ENCODE measurements around the gene RIC1. TPM values are rescaled to one million over a fixed set of nuclear protein-coding genes. Genes with fewer than 3 reads are reported as not detected.

Gene RIC1
- polyA plus RNA-seq, 1 donor = 19.4 TPM

DNA sequence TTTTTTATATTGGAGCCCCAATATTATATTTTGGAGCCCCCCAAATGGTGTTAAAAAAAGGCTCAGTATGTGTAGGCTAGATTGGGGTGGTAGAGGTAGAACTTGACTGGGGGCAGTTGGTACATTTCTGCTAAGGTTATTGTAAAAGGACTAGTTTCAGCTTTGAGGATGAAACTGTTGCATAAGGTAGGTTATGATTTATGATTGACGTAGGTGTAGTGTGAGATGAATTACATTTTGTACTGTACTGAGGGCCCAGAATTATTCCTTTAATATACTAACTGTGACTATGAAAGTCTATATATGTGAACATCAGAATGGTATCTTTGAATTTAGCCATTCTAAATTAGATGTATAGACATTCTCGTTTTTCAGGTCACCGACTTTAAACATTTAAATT, 3.6 kb downstream of the RIC1 start:
- Histone ChIP-seq H3K4me3 (ENCODE audit: low read length) (no peak overlapping the region), H3K27ac (ENCODE audit: low read length) (peak overlapping the region; percentile 61), H3K9me3 (ENCODE audit: control insufficient read depth, low read depth, low read length) (peaks cover 3% of the 10 kb centered on the region), H3K4me1 (ENCODE audit: control insufficient read depth, insufficient read depth, low read length) (peaks cover 16% of the 10 kb centered on the region), H3K36me3 (ENCODE audit: control insufficient read depth, insufficient read depth, low read length) (no peaks in the 10 kb centered on the region), H3K27me3 (ENCODE audit: control insufficient read depth, insufficient read depth, low read length) (no peaks in the 10 kb centered on the region)
- WGBS (ENCODE audit: insufficient coverage, low lambda C conversion rate) = 100% methylated on average over 2 of the region's 3 CpGs
- DNase-seq = peak in 1 of 2 donors; percentile 45

DNA sequence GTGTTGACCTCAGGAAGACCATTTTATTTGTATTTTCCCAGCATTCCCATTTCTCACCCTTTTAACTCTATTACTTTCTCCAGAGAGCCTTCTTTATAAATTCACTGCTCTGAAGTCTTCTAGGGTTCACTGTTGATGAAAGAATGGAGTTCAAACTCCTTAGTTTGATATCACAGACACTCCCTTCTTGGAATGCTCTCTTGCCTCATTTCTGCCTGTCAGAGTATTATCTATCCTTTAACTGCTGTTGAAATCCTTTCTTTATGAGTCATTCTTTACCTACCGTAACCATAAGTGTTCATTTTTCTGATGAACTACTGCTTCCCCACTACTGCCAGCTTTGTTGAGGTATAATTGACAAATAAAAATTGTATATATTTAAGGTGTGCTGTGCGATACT, 4.3 kb downstream of the RIC1 start:
- WGBS (ENCODE audit: insufficient coverage, low lambda C conversion rate) = no CpG with 5 or more reads among the region's 2 CpGs
- Histone ChIP-seq H3K27ac (ENCODE audit: low read length) (peak overlapping the region; percentile 61), H3K9me3 (ENCODE audit: control insufficient read depth, low read depth, low read length) (peaks cover 3% of the 10 kb centered on the region), H3K27me3 (ENCODE audit: control insufficient read depth, insufficient read depth, low read length) (no peaks in the 10 kb centered on the region), H3K36me3 (ENCODE audit: control insufficient read depth, insufficient read depth, low read length) (no peaks in the 10 kb centered on the region), H3K4me3 (ENCODE audit: low read length) (no peak overlapping the region), H3K4me1 (ENCODE audit: control insufficient read depth, insufficient read depth, low read length) (peaks cover 16% of the 10 kb centered on the region)
- DNase-seq = peak; percentile 75 to 85

DNA sequence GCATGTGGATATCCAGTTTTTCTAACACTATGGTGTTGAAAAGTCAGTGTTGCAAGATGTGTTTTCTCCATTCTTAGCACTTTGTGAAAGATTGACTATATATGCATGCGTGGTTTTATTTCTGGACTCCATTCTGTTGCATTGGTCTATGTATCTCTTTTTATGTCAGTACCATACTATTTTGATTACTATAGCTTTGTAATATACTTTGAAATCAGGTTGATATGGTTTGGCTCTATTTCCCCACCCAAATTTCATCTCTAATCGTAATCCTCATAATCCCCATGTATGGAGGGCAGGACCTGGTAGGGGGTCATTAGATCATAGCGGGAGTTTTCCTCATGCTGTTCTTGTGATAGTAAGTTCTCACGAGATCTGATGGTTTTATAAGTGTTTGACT, 6.5 kb downstream of the RIC1 start:
- H3K4me1 ChIP-seq (ENCODE audit: control insufficient read depth, insufficient read depth, low read length) = peaks cover 16% of the 10 kb centered on the region
- H3K4me3 ChIP-seq (ENCODE audit: low read length) = no peak overlapping the region
- H3K36me3 ChIP-seq (ENCODE audit: control insufficient read depth, insufficient read depth, low read length) = no peaks in the 10 kb centered on the region
- no peak for DNase-seq
- no peak overlapping the region for H3K27ac ChIP-seq (ENCODE audit: low read length)
- WGBS (ENCODE audit: insufficient coverage, low lambda C conversion rate) = 40% methylated on average over 1 of the region's 4 CpGs
- H3K27me3 ChIP-seq (ENCODE audit: control insufficient read depth, insufficient read depth, low read length) = no peaks in the 10 kb centered on the region
- peaks cover 10% of the 10 kb centered on the region for H3K9me3 ChIP-seq (ENCODE audit: control insufficient read depth, low read depth, low read length)

GRCh38 chr9:5639816-5640215, 10.9 kb downstream of the RIC1 start:
- Histone ChIP-seq H3K9me3 (ENCODE audit: control insufficient read depth, low read depth, low read length) (peaks cover 12% of the 10 kb centered on the region), H3K4me3 (ENCODE audit: low read length) (no peak overlapping the region), H3K36me3 (ENCODE audit: control insufficient read depth, insufficient read depth, low read length) (no peaks in the 10 kb centered on the region), H3K27me3 (ENCODE audit: control insufficient read depth, insufficient read depth, low read length) (no peaks in the 10 kb centered on the region), H3K4me1 (ENCODE audit: control insufficient read depth, insufficient read depth, low read length) (no peaks in the 10 kb centered on the region), H3K27ac (ENCODE audit: low read length) (no peak overlapping the region)
- no peak for DNase-seq
- WGBS (ENCODE audit: insufficient coverage, low lambda C conversion rate) = 100% methylated on average over 1 of the region's 1 CpG

GRCh38 chr9:5642170-5642569, 13.3 kb downstream of the RIC1 start:
- Histone ChIP-seq H3K27ac (ENCODE audit: low read length) (no peak overlapping the region), H3K27me3 (ENCODE audit: control insufficient read depth, insufficient read depth, low read length) (no peaks in the 10 kb centered on the region), H3K4me3 (ENCODE audit: low read length) (no peak overlapping the region), H3K36me3 (ENCODE audit: control insufficient read depth, insufficient read depth, low read length) (no peaks in the 10 kb centered on the region), H3K4me1 (ENCODE audit: control insufficient read depth, insufficient read depth, low read length) (no peaks in the 10 kb centered on the region), H3K9me3 (ENCODE audit: control insufficient read depth, low read depth, low read length) (peaks cover 9% of the 10 kb centered on the region)
- no CpG with 5 or more reads among the region's 2 CpGs for WGBS (ENCODE audit: insufficient coverage, low lambda C conversion rate)
- no peak for DNase-seq

- H3K27ac ChIP-seq (ENCODE audit: low read length) = no peak overlapping the region
- DNase-seq = no peak
- H3K9me3 ChIP-seq (ENCODE audit: control insufficient read depth, low read depth, low read length) = peaks cover 16% of the 10 kb centered on the region
- H3K27me3 ChIP-seq (ENCODE audit: control insufficient read depth, insufficient read depth, low read length) = no peaks in the 10 kb centered on the region
- H3K36me3 ChIP-seq (ENCODE audit: control insufficient read depth, insufficient read depth, low read length) = no peaks in the 10 kb centered on the region
- no peaks in the 10 kb centered on the region for H3K4me1 ChIP-seq (ENCODE audit: control insufficient read depth, insufficient read depth, low read length)
- H3K4me3 ChIP-seq (ENCODE audit: low read length) = no peak overlapping the region
These were observed 14.2 kb downstream of the RIC1 start for GRCh38 chr9:5643005-5643624.

DNA sequence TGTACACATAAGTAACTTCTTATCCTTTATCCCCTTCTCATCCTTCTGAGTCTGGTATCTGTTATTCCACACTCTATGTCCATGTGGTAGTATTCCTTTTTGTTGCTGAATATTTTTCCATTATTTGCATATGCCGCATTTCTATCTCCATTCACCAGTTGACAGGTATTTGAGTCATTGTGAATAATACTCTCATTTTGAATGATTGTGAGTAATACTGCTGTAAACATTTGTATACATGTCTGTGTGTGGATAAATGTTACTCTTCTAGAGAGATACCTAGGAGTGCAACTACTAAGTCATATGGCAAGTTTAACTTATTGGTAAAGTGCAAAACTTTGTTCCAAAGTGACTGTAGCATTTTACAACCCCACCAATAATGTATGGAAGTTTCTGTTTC, 15.6 kb downstream of the RIC1 start:
- no peaks in the 10 kb centered on the region for H3K27me3 ChIP-seq (ENCODE audit: control insufficient read depth, insufficient read depth, low read length)
- peaks cover 28% of the 10 kb centered on the region for H3K9me3 ChIP-seq (ENCODE audit: control insufficient read depth, low read depth, low read length)
- WGBS (ENCODE audit: insufficient coverage, low lambda C conversion rate) = 100% methylated on average over 1 of the region's 1 CpG
- H3K36me3 ChIP-seq (ENCODE audit: control insufficient read depth, insufficient read depth, low read length) = no peaks in the 10 kb centered on the region
- no peak overlapping the region for H3K4me3 ChIP-seq (ENCODE audit: low read length)
- H3K4me1 ChIP-seq (ENCODE audit: control insufficient read depth, insufficient read depth, low read length) = no peaks in the 10 kb centered on the region
- no peak overlapping the region for H3K27ac ChIP-seq (ENCODE audit: low read length)
- DNase-seq = no peak

GRCh38 chr9:5646116-5646515, 17.2 kb downstream of the RIC1 start:
- no peak overlapping the region for H3K27ac ChIP-seq (ENCODE audit: low read length)
- peaks cover 27% of the 10 kb centered on the region for H3K9me3 ChIP-seq (ENCODE audit: control insufficient read depth, low read depth, low read length)
- no peaks in the 10 kb centered on the region for H3K27me3 ChIP-seq (ENCODE audit: control insufficient read depth, insufficient read depth, low read length)
- no peaks in the 10 kb centered on the region for H3K4me1 ChIP-seq (ENCODE audit: control insufficient read depth, insufficient read depth, low read length)
- no peaks in the 10 kb centered on the region for H3K36me3 ChIP-seq (ENCODE audit: control insufficient read depth, insufficient read depth, low read length)
- no peak overlapping the region for H3K4me3 ChIP-seq (ENCODE audit: low read length)
- 93% methylated on average over 2 of the region's 3 CpGs for WGBS (ENCODE audit: insufficient coverage, low lambda C conversion rate)
- DNase-seq = no peak

DNA sequence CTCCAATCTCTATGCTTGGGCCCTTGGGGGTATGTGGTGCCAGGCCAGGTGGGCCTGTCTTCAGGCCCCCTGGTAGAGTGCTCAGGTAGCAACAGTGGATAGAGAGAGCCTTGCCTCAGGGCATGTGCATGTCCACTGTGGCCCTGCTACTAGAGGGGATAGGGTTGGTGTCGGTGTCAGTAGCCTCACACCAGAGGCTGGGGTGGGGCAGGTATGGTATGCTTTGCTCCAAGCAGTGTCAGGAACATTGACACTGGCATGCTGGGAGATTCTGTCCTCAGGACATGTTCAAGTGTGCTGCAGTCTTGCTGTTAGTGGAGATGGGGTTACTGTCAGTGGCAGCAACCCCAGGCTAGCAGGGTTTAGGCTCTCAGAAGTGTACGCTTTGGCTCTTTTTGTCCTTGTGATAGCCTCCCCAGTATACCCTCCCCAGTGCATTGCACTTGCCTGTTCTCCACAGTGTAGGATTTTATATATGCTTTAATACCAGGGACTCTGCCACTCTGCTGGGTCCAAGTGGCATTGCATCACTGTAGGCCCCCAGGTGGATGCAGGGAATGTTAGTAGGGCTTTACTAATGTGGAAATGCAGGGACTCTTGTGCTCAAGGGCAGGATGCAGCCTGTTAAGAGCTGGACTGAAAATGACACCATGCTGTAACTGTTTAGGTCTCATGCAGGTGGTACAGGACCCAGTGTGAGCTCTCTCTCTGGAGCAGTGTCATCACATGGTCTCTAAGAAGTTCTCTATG, 21.6 kb downstream of the RIC1 start:
- H3K27ac ChIP-seq (ENCODE audit: low read length) = no peak overlapping the region
- no peak overlapping the region for H3K4me3 ChIP-seq (ENCODE audit: low read length)
- H3K9me3 ChIP-seq (ENCODE audit: control insufficient read depth, low read depth, low read length) = peaks cover 47% of the 10 kb centered on the region
- H3K27me3 ChIP-seq (ENCODE audit: control insufficient read depth, insufficient read depth, low read length) = no peaks in the 10 kb centered on the region
- no peaks in the 10 kb centered on the region for H3K4me1 ChIP-seq (ENCODE audit: control insufficient read depth, insufficient read depth, low read length)
- WGBS (ENCODE audit: insufficient coverage, low lambda C conversion rate) = no CpG with 5 or more reads among the region's 2 CpGs
- no peak for DNase-seq
- H3K36me3 ChIP-seq (ENCODE audit: control insufficient read depth, insufficient read depth, low read length) = no peaks in the 10 kb centered on the region

- H3K27me3 ChIP-seq (ENCODE audit: control insufficient read depth, insufficient read depth, low read length) = no peaks in the 10 kb centered on the region
- DNase-seq = no peak
- H3K27ac ChIP-seq (ENCODE audit: low read length) = no peak overlapping the region
- no peaks in the 10 kb centered on the region for H3K36me3 ChIP-seq (ENCODE audit: control insufficient read depth, insufficient read depth, low read length)
- no peak overlapping the region for H3K4me3 ChIP-seq (ENCODE audit: low read length)
- no peaks in the 10 kb centered on the region for H3K4me1 ChIP-seq (ENCODE audit: control insufficient read depth, insufficient read depth, low read length)
- H3K9me3 ChIP-seq (ENCODE audit: control insufficient read depth, low read depth, low read length) = peaks cover 47% of the 10 kb centered on the region
These were observed 22.3 kb downstream of the RIC1 start for GRCh38 chr9:5651246-5651645.

DNA sequence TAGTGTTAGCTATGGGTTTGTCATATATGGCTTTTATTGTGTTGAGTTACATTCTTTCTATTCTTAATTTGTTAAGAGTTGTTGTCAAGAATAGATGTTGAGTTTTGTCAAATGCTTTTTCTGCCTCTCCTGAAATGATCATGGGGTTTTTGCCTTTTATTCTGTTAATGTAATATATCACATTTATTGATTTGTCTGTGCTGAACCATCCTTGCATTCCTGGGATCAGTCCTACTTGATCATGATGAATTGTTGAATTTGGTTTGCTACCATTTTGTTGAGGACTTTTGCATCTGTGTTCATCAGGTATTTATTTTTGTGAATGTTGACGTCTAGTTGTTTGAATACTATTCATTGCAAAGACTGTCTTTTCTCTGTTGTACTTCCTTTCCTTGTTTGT, 23.9 kb downstream of the RIC1 start:
- no CpG with 5 or more reads among the region's 1 CpG for WGBS (ENCODE audit: insufficient coverage, low lambda C conversion rate)
- H3K36me3 ChIP-seq (ENCODE audit: control insufficient read depth, insufficient read depth, low read length) = no peaks in the 10 kb centered on the region
- peaks cover 41% of the 10 kb centered on the region for H3K9me3 ChIP-seq (ENCODE audit: control insufficient read depth, low read depth, low read length)
- no peak overlapping the region for H3K27ac ChIP-seq (ENCODE audit: low read length)
- no peaks in the 10 kb centered on the region for H3K27me3 ChIP-seq (ENCODE audit: control insufficient read depth, insufficient read depth, low read length)
- H3K4me1 ChIP-seq (ENCODE audit: control insufficient read depth, insufficient read depth, low read length) = no peaks in the 10 kb centered on the region
- no peak for DNase-seq
- no peak overlapping the region for H3K4me3 ChIP-seq (ENCODE audit: low read length)
